Stimulated activated CD8-positive, alpha-beta memory T cell treated with anti-CD3 and anti-CD28 coated beads, Interleukin-15, amount 100 ng/mL, for 4 hours (primary cell): Measurements from ENCODE around the gene CLRN1.
"Not testable (repeated sequence)": the region's sequence is repeated elsewhere in the genome, so short reads cannot be mapped to it uniquely, and the experiment has no call there.

Experiments
- DNase-seq, 2 donors: peaks; one replicate each; pipeline ENCODE4 v3.0.0-alpha.2; 2020; ENCODE audit warnings: low read depth in 2 of 2

The CLRN1 gene, protein sequence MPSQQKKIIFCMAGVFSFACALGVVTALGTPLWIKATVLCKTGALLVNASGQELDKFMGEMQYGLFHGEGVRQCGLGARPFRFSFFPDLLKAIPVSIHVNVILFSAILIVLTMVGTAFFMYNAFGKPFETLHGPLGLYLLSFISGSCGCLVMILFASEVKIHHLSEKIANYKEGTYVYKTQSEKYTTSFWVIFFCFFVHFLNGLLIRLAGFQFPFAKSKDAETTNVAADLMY

DNA sequence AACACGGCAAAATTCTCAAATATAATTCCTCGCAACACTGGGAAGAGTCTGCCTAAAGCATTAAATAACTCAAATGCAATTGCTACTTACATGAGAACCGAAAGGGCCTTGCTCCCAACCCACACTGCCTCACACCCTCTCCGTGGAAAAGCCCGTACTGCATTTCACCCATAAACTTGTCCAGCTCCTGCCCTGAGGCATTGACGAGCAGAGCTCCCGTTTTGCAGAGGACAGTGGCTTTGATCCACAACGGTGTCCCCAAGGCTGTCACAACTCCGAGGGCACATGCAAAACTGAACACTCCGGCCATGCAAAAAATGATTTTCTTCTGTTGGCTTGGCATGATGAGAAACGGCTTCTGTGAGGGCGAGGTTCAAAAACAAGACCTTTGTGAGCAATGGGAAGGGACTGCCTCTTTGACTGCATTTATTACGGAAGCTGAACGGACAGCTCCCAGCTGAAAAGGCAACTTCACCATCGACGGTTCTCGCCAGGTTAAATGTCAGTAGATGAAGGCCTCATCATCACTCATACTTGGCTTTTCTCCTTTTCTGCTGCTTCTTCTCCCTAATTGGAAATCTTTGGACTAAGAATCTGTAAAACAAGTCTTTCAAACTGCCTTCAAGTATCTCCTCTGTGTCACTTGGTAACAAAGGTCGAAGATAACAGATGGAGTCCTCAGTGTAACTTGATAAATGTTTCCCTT is at the start of gene CLRN1:
Gene CLRN1, minus strand, starts transcription at position 362 of the 706 bp plus-strand sequence. Its CDS starts 19 bp downstream, at position 343.
- no peak for DNase-seq

GRCh38 chr3:151016478-151016795 is 43.9 kb upstream of the CLRN1 start:
- no peak for DNase-seq

DNA sequence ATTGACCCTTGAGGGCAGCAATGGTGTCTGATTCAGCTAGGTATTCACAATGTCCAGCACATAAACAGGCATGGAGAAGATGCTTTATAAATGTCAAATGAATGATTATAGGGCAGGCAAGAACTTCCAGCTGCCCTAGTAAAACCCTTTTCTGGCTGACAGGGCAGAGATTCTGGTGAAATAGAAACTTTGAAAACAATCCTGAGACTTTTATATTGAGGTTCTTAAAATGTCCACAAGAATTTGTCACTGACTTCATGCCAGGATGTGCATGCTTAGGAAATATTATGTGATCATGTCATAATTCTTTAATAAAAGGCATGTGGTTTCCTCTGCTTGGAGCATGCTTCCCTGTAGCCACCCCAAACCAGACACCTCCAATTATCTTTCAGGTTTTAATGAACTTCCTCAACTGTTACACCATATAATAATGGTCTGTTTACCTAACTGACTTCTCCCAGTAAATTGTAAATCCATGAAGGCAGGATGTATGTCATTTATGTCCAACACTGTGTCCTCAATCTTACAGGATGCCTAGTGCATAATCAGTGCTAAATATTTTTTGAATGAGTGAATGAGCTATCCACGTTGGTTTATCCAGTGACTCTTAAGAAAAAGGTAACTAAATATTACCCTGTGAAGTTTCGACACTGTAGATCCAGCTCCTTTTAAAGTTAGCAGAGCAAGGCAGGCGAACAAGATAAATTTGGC is 43.4 kb upstream of the CLRN1 start:
- DNase-seq = no peak

GRCh38 chr3:151015181-151015580 is 42.7 kb upstream of the CLRN1 start:
- DNase-seq = no peak

GRCh38 chr3:151014501-151015018 is 42.0 kb upstream of the CLRN1 start:
- DNase-seq = no peak

GRCh38 chr3:151012753-151013152 is 40.2 kb upstream of the CLRN1 start:
- DNase-seq = no peak

GRCh38 chr3:151011427-151011826 is 38.9 kb upstream of the CLRN1 start:
- no peak for DNase-seq

- no peak for DNase-seq
Observed at GRCh38 chr3:151009981-151010380, 37.5 kb upstream of the CLRN1 start.

- DNase-seq = no peak
Observed at GRCh38 chr3:151009430-151009829, 36.9 kb upstream of the CLRN1 start.

DNA sequence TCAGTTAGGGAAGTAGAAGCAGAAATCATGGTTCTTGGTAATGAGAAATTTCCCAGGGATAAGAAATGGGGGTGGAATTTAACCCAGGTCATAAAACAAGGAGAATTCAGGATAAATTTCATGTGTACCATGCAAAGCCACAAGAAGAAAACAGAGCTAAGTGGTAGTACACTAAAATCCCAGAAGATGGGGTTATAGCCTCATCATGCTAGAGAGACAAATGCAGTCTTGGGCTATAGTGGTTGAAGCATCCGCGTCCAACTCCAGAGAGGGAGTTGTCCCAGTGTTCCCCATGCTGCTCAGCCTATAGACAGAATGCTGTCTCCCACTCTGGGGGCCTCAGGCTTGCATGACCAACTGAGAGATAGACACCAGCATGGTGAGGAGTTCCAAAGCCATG is 36.2 kb upstream of the CLRN1 start:
- DNase-seq = no peak

DNA sequence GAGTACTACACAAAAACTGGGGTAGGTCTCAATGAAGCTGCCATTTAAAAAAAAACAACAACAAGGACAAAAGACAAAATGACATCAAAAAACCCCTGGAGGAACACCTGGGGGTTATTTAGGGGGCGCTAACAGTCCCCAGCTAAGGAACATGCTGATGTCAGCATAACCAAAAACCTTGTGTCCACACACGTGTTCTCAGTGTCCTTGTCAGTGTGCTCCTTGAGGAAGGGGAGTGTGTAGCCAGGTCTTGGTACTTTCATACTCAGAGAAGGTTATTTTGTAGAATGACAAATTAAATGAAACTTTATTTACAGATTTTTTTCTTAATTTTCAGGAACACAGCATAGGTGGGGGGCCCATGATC is 31.2 kb upstream of the CLRN1 start:
- no peak for DNase-seq

DNA sequence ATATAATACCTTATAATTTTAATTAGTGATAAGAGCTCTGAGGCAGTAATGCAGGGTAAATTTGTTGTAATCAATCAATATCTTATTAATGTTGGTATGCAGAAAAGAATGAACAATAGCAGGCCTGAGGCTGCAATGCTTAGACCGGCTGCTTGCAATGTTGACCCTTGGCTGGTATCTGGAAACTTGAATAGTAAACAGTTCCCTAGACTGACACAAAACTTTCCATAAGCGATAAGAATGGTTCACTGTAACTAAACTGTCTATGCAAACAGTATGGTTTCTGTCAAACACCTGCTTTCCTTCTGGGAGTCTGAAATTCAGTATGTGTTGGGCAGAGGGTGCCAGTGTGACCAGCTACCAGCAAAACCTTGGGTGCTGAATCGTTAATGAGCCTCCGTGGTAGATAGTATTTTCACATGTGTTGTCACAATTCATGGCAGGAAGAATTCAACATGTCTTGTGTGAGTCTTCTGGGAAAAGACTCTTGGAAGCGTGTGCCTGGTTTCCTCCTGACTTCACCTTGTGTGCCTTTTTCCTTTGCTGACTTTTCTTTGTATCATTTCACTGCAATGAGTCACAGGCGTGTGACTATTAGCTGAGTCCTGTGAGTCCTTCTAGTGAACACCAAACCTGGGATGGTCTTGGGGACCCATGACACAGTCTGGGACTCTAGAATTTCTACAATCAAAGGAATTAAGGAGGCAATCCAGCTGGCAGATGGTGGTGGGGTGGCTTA is 30.7 kb upstream of the CLRN1 start:
- no peak for DNase-seq

DNA sequence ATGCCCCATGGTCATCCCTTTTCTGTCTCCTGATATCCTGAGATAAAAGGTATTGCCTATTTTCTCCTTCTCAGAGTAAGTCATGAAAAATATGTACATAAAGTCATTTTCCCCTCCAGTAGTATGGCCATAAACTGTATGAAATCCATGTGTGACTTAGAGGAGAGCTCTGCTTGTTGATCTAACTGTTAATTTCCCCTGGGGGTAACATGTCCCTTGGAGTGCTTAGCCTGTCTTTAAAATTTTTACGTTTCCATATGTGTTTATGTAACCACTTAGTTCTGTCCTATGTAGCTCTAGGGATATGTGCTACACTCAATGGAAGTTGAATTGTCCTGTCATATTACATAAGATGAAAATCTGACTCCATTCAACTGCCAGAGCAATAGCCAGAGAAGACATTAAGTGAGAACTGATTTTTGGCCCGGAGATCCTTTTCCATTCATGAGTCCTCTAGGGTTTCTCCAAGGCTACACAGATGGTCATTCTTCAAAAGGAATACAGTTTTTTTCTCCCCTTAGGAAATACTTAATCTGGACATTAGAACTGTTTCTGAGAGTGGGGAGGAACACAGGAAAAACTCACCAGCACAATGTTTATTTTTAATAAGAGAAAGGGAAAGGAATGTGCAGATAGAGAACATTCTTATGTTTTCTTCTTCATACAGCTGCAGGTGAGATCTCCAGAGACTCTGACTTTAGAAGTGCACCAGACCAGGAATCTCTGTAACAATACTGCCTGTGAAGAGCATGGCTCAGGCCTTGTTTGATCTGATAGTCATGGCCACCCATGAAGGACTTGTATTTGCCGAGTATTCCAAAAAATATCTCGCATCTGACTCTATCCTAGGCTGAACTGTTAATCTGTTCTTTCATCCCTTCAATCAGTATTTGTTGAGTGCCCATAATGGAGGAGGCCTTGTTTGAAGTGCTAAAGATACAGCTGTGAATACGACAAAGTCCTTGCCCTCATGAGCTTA is 29.8 kb upstream of the CLRN1 start:
- no peak for DNase-seq

- no peak for DNase-seq
Observed at GRCh38 chr3:150998996-150999395, 26.5 kb upstream of the CLRN1 start.

DNA sequence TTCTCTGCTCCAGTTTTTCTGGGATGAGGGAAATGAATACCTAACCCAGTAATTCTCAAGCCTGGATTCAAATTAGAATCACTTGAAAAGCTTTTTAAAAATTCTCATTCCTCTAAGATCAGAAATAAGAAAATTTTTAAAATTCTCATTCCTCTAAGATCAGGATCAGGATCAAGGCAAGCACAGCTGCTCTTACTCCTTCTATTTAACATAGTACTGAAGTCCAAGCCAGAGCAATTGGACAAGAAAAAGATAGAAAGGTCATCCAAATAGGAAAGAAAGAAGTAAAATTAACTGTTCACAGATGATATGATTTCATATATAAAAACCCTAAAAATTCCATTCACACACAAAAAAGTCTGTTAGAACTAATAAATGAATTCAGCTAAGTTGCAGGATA is 24.2 kb upstream of the CLRN1 start:
- DNase-seq = no peak

GRCh38 chr3:150995510-150995909 is 23.0 kb upstream of the CLRN1 start:
- no peak for DNase-seq

GRCh38 chr3:150989208-150989607 is 16.7 kb upstream of the CLRN1 start:
- no peak for DNase-seq

GRCh38 chr3:150988395-150988794 is 15.9 kb upstream of the CLRN1 start:
- not testable (repeated sequence) for DNase-seq

- DNase-seq = no peak
Observed at GRCh38 chr3:150985711-150986110, 13.2 kb upstream of the CLRN1 start.

- DNase-seq = no peak
Observed at GRCh38 chr3:150984066-150984465, 11.5 kb upstream of the CLRN1 start.

GRCh38 chr3:150978566-150979148 is 6.1 kb upstream of the CLRN1 start:
- no peak for DNase-seq
